HG02759 (cell line): ENCODE data around the gene NEUROD6.

Experiments
- ATAC-seq: cut with Tn5 transposase; IDR thresholded peaks from one replicate; pipeline ENCODE4 v1.9.1; 2021; ENCODE audit warnings: mild to moderate bottlenecking, moderate library complexity; ENCODE audit not compliant: unreplicated experiment

NEUROD6 gene

GRCh38 chr7:31335161-31335856, 5.2 kb downstream of the NEUROD6 start:
- no peak for ATAC-seq

GRCh38 chr7:31333291-31333690, 7.2 kb downstream of the NEUROD6 start:
- no peak for ATAC-seq

GRCh38 chr7:31327071-31327470, 13.5 kb downstream of the NEUROD6 start:
- no peak for ATAC-seq

GRCh38 chr7:31326416-31326815, 14.1 kb downstream of the NEUROD6 start:
- no peak for ATAC-seq

- no peak for ATAC-seq
These were observed 17.4 kb downstream of the NEUROD6 start for GRCh38 chr7:31323101-31323500.

GRCh38 chr7:31320675-31321074, 19.9 kb downstream of the NEUROD6 start:
- no peak for ATAC-seq

GRCh38 chr7:31318313-31318712, 22.2 kb downstream of the NEUROD6 start:
- ATAC-seq = no peak

- ATAC-seq = no peak
These were observed 23.6 kb downstream of the NEUROD6 start for GRCh38 chr7:31316876-31317275.

- ATAC-seq = no peak
These were observed 24.8 kb downstream of the NEUROD6 start for GRCh38 chr7:31315758-31316157.

GRCh38 chr7:31314781-31315180, 25.7 kb downstream of the NEUROD6 start:
- no peak for ATAC-seq

GRCh38 chr7:31312889-31313288, 27.6 kb downstream of the NEUROD6 start:
- ATAC-seq = no peak

- no peak for ATAC-seq
These were observed 29.0 kb downstream of the NEUROD6 start for GRCh38 chr7:31311552-31311951.

GRCh38 chr7:31310321-31310935, 30.1 kb downstream of the NEUROD6 start:
- ATAC-seq = no peak

- no peak for ATAC-seq
These were observed 31.1 kb downstream of the NEUROD6 start for GRCh38 chr7:31309407-31309806.

- no peak for ATAC-seq
These were observed 31.9 kb downstream of the NEUROD6 start for GRCh38 chr7:31308652-31309051.

GRCh38 chr7:31307972-31308371, 32.6 kb downstream of the NEUROD6 start:
- no peak for ATAC-seq

- ATAC-seq = no peak
These were observed 35.3 kb downstream of the NEUROD6 start for GRCh38 chr7:31305260-31305659.

GRCh38 chr7:31304446-31304845, 36.1 kb downstream of the NEUROD6 start:
- no peak for ATAC-seq

GRCh38 chr7:31302356-31302755, 38.2 kb downstream of the NEUROD6 start:
- no peak for ATAC-seq

GRCh38 chr7:31299336-31299735, 41.2 kb downstream of the NEUROD6 start:
- ATAC-seq = no peak

GRCh38 chr7:31290601-31291000, 49.9 kb downstream of the NEUROD6 start:
- ATAC-seq = no peak
